ENCODE measurements around the gene TNFRSF1A.

TNFRSF1A gene

GRCh38 chr12:6380141-6381121 lies 38.6 kb upstream of the TNFRSF1A start:
- H3K4me1 Mint-ChIP-seq, result peaks cover 47% of the 10 kb centered on the region
- H3K27ac Mint-ChIP-seq, result peak overlapping the region; percentile 6 to 86 (median 67)

GRCh38 chr12:6378709-6379472 lies 37.0 kb upstream of the TNFRSF1A start:
- Mint-ChIP-seq H3K36me3 (ENCODE audit: low read depth) (no peaks in the 10 kb centered on the region), H3K27ac (peak overlapping the region; percentile 61 to 86 (median 70)), H3K9me3 (no peaks in the 10 kb centered on the region), H3K4me1 (peaks cover 53% of the 10 kb centered on the region), H3K27me3 (ENCODE audit: low read depth) (peaks cover 5% of the 10 kb centered on the region), H3K4me3 (peak overlapping the region in 1 of 3 experiments; percentile 12)
- TF ChIP-seq, protein P1, sequence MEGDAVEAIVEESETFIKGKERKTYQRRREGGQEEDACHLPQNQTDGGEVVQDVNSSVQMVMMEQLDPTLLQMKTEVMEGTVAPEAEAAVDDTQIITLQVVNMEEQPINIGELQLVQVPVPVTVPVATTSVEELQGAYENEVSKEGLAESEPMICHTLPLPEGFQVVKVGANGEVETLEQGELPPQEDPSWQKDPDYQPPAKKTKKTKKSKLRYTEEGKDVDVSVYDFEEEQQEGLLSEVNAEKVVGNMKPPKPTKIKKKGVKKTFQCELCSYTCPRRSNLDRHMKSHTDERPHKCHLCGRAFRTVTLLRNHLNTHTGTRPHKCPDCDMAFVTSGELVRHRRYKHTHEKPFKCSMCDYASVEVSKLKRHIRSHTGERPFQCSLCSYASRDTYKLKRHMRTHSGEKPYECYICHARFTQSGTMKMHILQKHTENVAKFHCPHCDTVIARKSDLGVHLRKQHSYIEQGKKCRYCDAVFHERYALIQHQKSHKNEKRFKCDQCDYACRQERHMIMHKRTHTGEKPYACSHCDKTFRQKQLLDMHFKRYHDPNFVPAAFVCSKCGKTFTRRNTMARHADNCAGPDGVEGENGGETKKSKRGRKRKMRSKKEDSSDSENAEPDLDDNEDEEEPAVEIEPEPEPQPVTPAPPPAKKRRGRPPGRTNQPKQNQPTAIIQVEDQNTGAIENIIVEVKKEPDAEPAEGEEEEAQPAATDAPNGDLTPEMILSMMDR (IDR thresholded peaks at IDR 0.05; ENCODE audit: unreplicated experiment in 3 of 3), result no peak

More at GRCh38 chr12:6380141-6381121, 38.6 kb upstream of the TNFRSF1A start:
- TF ChIP-seq, protein P1 (IDR thresholded peaks at IDR 0.05; ENCODE audit: unreplicated experiment in 3 of 3), result no peak
- H3K27me3 Mint-ChIP-seq (ENCODE audit: low read depth), result peaks cover 5% of the 10 kb centered on the region
- H3K9me3 Mint-ChIP-seq, result no peaks in the 10 kb centered on the region
- H3K36me3 Mint-ChIP-seq (ENCODE audit: low read depth), result no peaks in the 10 kb centered on the region
- H3K4me3 Mint-ChIP-seq, result no peak overlapping the region

GRCh38 chr12:6377667-6377994 lies 35.8 kb upstream of the TNFRSF1A start:
- Mint-ChIP-seq H3K4me3 (no peak overlapping the region), H3K4me1 (peaks cover 57% of the 10 kb centered on the region), H3K9me3 (no peaks in the 10 kb centered on the region), H3K27ac (peak overlapping the region; percentile 57 to 97 (median 90)), H3K27me3 (ENCODE audit: low read depth) (peaks cover 5% of the 10 kb centered on the region), H3K36me3 (ENCODE audit: low read depth) (no peaks in the 10 kb centered on the region)
- TF ChIP-seq, protein P1 (IDR thresholded peaks at IDR 0.05; ENCODE audit: unreplicated experiment in 3 of 3), result no peak

- H3K9me3 Mint-ChIP-seq, result no peaks in the 10 kb centered on the region
- TF ChIP-seq, protein P1 (IDR thresholded peaks at IDR 0.05; ENCODE audit: unreplicated experiment in 3 of 3), result no peak
- no peaks in the 10 kb centered on the region for H3K36me3 Mint-ChIP-seq (ENCODE audit: low read depth)
- peak overlapping the region in 1 of 3 experiments; percentile 2 for H3K4me3 Mint-ChIP-seq
- H3K27me3 Mint-ChIP-seq (ENCODE audit: low read depth), result peaks cover 7% of the 10 kb centered on the region
- peaks cover 59% of the 10 kb centered on the region for H3K4me1 Mint-ChIP-seq
- peak overlapping the region; percentile 86 to 97 (median 90) for H3K27ac Mint-ChIP-seq
These were observed 35.2 kb upstream of the TNFRSF1A start for GRCh38 chr12:6376870-6377666.

GRCh38 chr12:6376079-6376869 lies 34.4 kb upstream of the TNFRSF1A start:
- Mint-ChIP-seq H3K27me3 (ENCODE audit: low read depth) (peaks cover 9% of the 10 kb centered on the region), H3K27ac (peak overlapping the region; percentile 86 to 97 (median 90)), H3K36me3 (ENCODE audit: low read depth) (no peaks in the 10 kb centered on the region), H3K9me3 (no peaks in the 10 kb centered on the region), H3K4me1 (peaks cover 57% of the 10 kb centered on the region), H3K4me3 (peak overlapping the region; percentile 2 to 80 (median 27))
- TF ChIP-seq, protein P1 (IDR thresholded peaks at IDR 0.05; ENCODE audit: unreplicated experiment in 3 of 3), result peak in 2 of 3 experiments; percentile 37 to 46
